SK-N-SH treated with all-trans-retinoic acid at 6 μM for 48 hours (cell line): ENCODE measurements around the gene ADIG.

Source experiments
- CREB5 ChIP-seq: fragments of 250-450 bp; sonication (Bioruptor Pico); IDR thresholded peaks from 2 replicates; pipeline ENCODE4 v1.5.1; 2020; ENCODE audit warnings: low read depth, mild to moderate bottlenecking, moderate library complexity
- CSDC2 ChIP-seq: fragments of 250-450 bp; sonication (Bioruptor Pico); IDR thresholded peaks from 2 replicates; pipeline ENCODE4 v1.5.0; 2020; ENCODE audit warnings: mild to moderate bottlenecking, moderate library complexity
- ISL1 ChIP-seq: fragments of 250-450 bp; sonication (Bioruptor Pico); IDR thresholded peaks from 2 replicates; pipeline ENCODE4 v2.1.2; 2022; ENCODE audit warnings: mild to moderate bottlenecking, moderate library complexity
- PATZ1 ChIP-seq: fragments of 250-450 bp; sonication (Bioruptor Pico); IDR thresholded peaks from 2 replicates; pipeline ENCODE4 v1.8.0; 2020; ENCODE audit warnings: mild to moderate bottlenecking, moderate library complexity, borderline replicate concordance
- RARB ChIP-seq: fragments of 250-450 bp; sonication (Bioruptor Pico); IDR thresholded peaks from 2 replicates; pipeline ENCODE4 v1.8.0; 2021; ENCODE audit warnings: mild to moderate bottlenecking, moderate library complexity
- ZFP30 ChIP-seq: fragments of 450-650 bp; formaldehyde crosslinking; IDR thresholded peaks from 2 replicates; pipeline ENCODE4 v1.5.0; 2022; ENCODE audit warnings: mild to moderate bottlenecking, moderate library complexity
- ZNF565 ChIP-seq: fragments of 450-650 bp; formaldehyde crosslinking; conservative IDR thresholded peaks from 2 replicates; pipeline ENCODE4 v1.5.0; 2020; ENCODE audit warnings: low read depth, mild to moderate bottlenecking, moderate library complexity
- ZNF70 ChIP-seq: fragments of 450-650 bp; formaldehyde crosslinking; IDR thresholded peaks from 2 replicates; pipeline ENCODE4 v1.5.0; 2020; ENCODE audit warnings: mild to moderate bottlenecking, moderate library complexity

DNA sequence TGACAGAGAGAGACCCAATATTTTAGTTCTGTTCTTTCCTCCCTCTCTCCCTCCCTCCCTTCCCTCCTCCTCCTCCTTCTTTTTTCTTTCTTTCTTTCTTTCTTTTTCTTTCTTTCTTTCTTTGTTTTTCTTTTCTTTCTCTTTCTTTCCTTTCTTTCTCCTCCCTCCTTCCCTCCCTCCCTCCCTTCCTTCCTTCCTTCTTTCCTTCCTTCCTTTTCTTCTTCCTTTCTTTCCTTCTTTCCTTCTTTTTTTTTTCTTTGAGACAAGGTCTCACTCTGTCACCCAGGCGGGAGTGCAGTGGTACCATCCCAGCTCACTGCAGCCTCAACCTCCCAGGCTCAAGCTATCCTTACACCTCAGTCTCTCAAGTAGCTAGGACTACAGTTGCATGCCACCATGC is 49.0 kb downstream of the ADIG start:
- no peak for TF ChIP-seq ZFP30 (CRISPR knock-in tag)
- TF ChIP-seq ZNF565 (CRISPR knock-in tag) = no peak
- TF ChIP-seq ISL1 (CRISPR knock-in tag) = no peak
- TF ChIP-seq CREB5 (CRISPR knock-in tag) = no peak
- no peak for TF ChIP-seq PATZ1 (CRISPR knock-in tag)
- no peak for TF ChIP-seq CSDC2
- TF ChIP-seq RARB (CRISPR knock-in tag) = no peak
- TF ChIP-seq ZNF70 = no peak
